IPS-NIHi11 (cell line): Measurements from ENCODE around the gene TUBB.
A peak's percentile ranks its signal among the peaks of the same experiment; 100 is the strongest.
"Not testable (repeated sequence)": the region's sequence is repeated elsewhere in the genome, so short reads cannot be mapped to it uniquely, and the experiment has no call there.

Experiments
- DNase-seq: peaks from one replicate; pipeline ENCODE4 v3.0.0; 2012; ENCODE audit warnings: mixed read lengths, low spot score

Gene TUBB

GRCh38 chr6:30687659-30688431 lies 32.3 kb upstream of the TUBB start:
- DNase-seq, result no peak

GRCh38 chr6:30688569-30688968 lies 31.6 kb upstream of the TUBB start:
- DNase-seq, result no peak

DNA sequence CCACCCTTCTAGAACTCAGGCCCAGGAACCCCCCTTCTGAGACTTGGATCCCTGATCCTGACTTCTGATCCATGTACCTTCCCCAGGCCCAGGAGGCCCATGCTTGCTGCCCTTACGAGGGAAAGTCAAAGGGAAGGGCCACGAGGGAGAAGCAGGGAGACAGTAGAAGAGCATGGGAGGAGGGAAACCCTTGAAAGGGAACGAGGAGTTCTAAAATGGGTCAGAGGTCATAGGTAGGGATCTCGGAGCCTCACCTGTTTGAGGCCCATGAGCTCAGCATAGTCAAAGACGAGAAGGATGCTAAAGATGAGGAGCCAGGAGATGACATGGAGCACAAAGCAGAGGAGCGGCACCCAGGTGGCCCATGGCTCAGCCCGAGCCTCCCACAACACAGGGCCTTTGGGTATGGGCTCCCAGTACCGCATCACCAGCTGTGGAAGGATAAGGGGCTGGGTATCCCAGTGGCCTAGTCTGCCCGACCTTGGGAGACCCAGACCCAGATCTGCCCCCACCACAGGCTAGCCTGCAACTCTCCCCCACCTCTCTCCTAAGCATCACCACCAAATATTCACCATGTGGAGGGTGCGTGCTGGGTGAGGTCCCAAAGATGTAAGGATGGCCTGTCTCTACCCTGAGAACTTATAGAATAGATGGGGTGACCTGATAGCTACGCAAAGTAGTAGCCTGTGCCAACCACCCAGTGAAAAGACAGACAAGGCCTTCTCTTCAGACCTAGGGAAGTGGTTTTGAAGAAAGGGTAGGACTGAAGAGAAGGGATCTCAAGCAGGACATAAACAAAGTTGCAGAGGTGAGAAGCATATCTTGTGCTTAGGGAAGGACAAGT lies 30.9 kb upstream of the TUBB start:
- DNase-seq, result no peak

DNA sequence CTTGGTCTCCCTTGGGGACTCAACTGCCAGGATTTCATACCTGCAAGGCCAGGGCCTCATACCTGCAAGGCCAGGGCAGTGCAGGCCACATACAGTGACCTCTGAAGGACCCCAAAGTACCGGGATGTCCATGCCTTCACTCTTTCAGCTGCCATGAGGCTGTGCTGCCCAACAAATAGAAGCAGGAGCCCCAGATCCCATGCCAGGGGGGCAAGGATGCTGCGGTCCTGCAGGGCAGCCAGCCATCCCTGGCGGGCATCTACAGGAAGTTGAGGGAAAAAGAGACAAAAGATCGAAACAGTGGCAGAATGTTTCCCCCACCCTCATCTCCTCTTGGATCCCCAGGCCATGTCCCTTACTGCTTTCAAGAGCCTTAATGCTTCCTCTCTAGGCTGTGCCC lies 30.2 kb upstream of the TUBB start:
- no peak for DNase-seq

- DNase-seq, result peak; percentile 91
These were observed 29.5 kb upstream of the TUBB start, which contains the start of gene NRM for GRCh38 chr6:30690403-30691207. Gene NRM, minus strand, starts transcription at chr6:30690984. Its CDS starts 10 bp downstream, at chr6:30690974.

- peak; percentile 35 for DNase-seq
These were observed 28.8 kb upstream of the TUBB start for GRCh38 chr6:30691208-30691847.

- DNase-seq, result no peak
These were observed 23.7 kb upstream of the TUBB start for GRCh38 chr6:30696432-30696831.

DNA sequence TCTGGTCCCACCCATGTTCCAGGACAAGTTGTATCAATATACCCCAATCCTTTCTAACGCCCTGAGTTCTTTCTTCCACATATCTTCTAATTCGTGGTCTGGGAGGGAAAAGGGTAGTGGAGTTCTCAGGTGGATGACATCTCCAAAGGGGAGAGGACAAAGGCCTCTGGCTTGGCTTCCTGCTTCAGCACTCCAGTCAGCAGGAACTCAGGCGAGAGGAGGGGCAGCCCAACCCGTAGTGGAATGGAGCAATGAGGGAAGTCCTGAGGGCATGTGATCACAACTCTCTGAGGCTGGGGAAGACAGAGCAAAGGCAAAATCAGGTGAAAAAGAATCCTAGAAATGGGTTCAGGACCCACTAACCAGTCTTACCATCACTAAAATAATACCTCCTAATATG lies 19.8 kb upstream of the TUBB start:
- DNase-seq, result no peak

DNA sequence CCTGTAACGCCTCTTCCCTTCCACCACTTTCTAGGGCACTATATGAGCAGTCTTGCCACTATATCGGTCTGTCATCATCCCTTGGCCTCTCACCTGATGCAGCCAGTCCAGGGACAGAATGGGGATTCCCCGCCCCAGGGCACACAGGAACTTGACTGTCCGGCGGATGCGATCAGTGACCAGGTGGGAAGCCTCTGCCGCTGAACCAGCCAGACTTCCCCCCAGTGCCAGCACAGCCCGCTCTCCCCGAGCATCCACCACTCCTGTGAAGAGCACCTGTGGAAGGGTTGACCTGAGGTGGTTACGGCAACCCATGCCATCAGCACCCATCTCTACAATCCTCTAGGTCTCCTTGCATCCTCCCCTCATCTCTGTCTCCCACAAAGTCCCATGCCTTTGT lies 17.1 kb upstream of the TUBB start:
- no peak for DNase-seq

DNA sequence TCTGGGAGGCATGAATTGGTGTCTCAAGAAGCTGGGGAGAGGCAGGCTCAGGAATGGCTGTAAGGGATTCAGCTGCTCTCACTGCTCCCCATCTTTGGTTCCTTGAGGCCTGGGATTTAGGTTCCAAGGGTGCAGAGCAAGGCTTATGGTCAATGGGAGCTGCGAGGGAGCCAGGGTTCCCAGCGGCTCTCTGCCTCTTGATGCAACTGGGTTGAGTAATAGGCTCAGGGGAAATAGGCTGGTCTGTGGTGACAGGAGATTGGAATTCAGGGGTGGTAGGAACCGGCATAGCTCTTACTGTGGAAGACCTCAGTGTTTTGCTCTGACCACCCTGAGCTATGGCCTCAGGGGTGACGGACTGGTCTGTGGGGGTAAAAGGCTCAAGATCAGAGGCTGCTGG lies 16.3 kb upstream of the TUBB start:
- no peak for DNase-seq

DNA sequence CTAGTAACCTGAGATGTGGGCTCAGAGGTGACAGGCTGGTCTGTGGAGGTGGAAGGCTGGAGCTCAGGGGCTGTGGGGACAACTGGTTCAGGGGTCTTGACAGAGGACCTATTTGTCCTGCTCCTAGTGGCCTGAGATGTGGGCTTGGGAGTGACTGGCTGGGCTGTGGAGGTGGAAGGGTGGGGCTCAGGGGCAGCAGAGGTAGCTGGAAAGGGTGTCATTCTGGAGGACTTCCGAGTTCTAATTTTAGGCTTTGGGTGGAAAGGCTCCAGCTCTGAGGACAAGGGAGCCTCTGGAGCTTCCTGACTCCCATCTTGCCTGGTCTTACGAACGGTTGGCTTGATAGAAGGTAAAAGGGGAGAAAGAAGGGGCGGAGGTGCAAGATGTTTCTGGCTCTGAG lies 14.5 kb upstream of the TUBB start:
- DNase-seq, result no peak

- no peak for DNase-seq
These were observed 12.8 kb upstream of the TUBB start for GRCh38 chr6:30707281-30707850.

GRCh38 chr6:30709101-30709868 lies 10.9 kb upstream of the TUBB start:
- DNase-seq, result no peak

- no peak for DNase-seq
These were observed 8.3 kb upstream of the TUBB start for GRCh38 chr6:30711758-30712380.

- no peak for DNase-seq
These were observed 7.7 kb upstream of the TUBB start for GRCh38 chr6:30712441-30712945.

DNA sequence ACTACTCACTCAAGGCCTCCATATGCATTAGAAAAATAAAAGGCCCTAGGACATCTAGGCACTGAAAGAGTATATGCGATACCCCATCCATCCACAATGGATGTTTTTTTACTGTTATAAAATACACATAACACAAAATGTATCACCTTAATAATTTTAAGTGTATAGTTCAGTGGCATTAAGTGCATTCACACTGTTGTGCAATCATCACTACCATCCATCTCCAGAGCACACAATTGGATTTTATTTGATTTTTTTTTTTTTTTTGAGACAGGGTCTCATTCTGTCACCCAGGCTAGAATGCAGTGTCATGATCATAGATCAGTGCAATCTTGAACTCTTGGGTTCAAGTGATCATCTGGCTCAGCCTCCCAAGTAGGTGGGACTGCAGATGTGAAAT lies 5.9 kb upstream of the TUBB start:
- no peak for DNase-seq

DNA sequence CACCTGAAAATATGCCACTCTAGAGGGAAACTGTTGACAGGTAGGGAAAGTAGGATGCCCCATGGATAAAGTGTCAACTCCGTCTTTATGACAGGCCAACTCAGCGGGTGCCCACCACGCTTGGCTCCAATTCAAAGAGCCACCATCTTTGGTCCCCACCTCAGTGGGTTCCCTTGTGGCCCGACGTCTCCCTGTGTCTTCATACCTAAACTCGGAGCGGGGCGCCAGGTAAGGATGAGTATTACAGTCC lies 3.3 kb upstream of the TUBB start:
- no peak for DNase-seq

- DNase-seq, result peak; percentile 89
These were observed 2.9 kb upstream of the TUBB start, which contains the start of gene MDC1 for GRCh38 chr6:30717129-30717844. Gene MDC1, minus strand, starts transcription at chr6:30717281. Its CDS starts 2,106 bp downstream, at chr6:30715175.

GRCh38 chr6:30717845-30718720 lies 2.1 kb upstream of the TUBB start:
- not testable (repeated sequence) for DNase-seq
